ENCODE measurements around the gene KNSTRN.

The KNSTRN gene

GRCh38 chr15:40344631-40345120 lies 37.8 kb upstream of the KNSTRN start:
- Histone ChIP-seq H3K27ac (ENCODE audit: low read length) (no peak overlapping the region), H2AFZ (ENCODE audit: low read depth, low read length) (0 out of 2 replicates have a peak overlapping the region, but pooled peaks have one; percentile 21), H3K79me2 (ENCODE audit: insufficient read depth, low read length) (no peaks in the 10 kb centered on the region), H3K9me3 (ENCODE audit: insufficient read depth, low read length, severe bottlenecking) (no peaks in the 10 kb centered on the region), H3K4me2 (ENCODE audit: insufficient read depth, low read length) (no peak overlapping the region), H3K4me3 (ENCODE audit: low read depth in 1 of 2, low read length in 2 of 2) (no peak overlapping the region), H3K4me1 (ENCODE audit: insufficient read depth, low read length) (peaks cover 3% of the 10 kb centered on the region; the same call in 1 of the 2 replicates), H3K27me3 (ENCODE audit: insufficient read depth, low read length, poor library complexity) (no peaks in the 10 kb centered on the region), H4K20me1 (ENCODE audit: insufficient read depth, low read length) (no peaks in the 10 kb centered on the region), H3K9ac (ENCODE audit: low read depth, low read length) (no peak overlapping the region), H3K36me3 (ENCODE audit: insufficient read depth, low read length) (no peaks in the 10 kb centered on the region)
- TF ChIP-seq EZH2 (IDR thresholded peaks at IDR 0.05; ENCODE audit: borderline replicate concordance, low read depth, low read length, severe bottlenecking): no peak
- peak; percentile 87 for TF ChIP-seq CTCF (IDR thresholded peaks at IDR 0.05; ENCODE audit: borderline replicate concordance, extremely low read depth, low read length, poor library complexity, severe bottlenecking)
- peak; percentile 89 for ATAC-seq (ENCODE audit: insufficient read depth, low read depth)
- peak; percentile 72 for DNase-seq

GRCh38 chr15:40345225-40345866 lies 37.2 kb upstream of the KNSTRN start:
- Histone ChIP-seq H3K4me3 (ENCODE audit: low read depth in 1 of 2, low read length in 2 of 2) (no peak overlapping the region), H3K36me3 (ENCODE audit: insufficient read depth, low read length) (no peaks in the 10 kb centered on the region), H3K79me2 (ENCODE audit: insufficient read depth, low read length) (no peaks in the 10 kb centered on the region), H3K9ac (ENCODE audit: low read depth, low read length) (no peak overlapping the region), H3K9me3 (ENCODE audit: insufficient read depth, low read length, severe bottlenecking) (no peaks in the 10 kb centered on the region), H3K27ac (ENCODE audit: low read length) (no peak overlapping the region), H3K4me2 (ENCODE audit: insufficient read depth, low read length) (no peak overlapping the region), H2AFZ (ENCODE audit: low read depth, low read length) (no peak overlapping the region; the same call in 1 of the 2 replicates), H4K20me1 (ENCODE audit: insufficient read depth, low read length) (no peaks in the 10 kb centered on the region), H3K27me3 (ENCODE audit: insufficient read depth, low read length, poor library complexity) (no peaks in the 10 kb centered on the region), H3K4me1 (ENCODE audit: insufficient read depth, low read length) (peaks cover 3% of the 10 kb centered on the region; the same call in 1 of the 2 replicates)
- no peak for TF ChIP-seq CTCF (IDR thresholded peaks at IDR 0.05; ENCODE audit: borderline replicate concordance, extremely low read depth, low read length, poor library complexity, severe bottlenecking)
- TF ChIP-seq EZH2 (IDR thresholded peaks at IDR 0.05; ENCODE audit: borderline replicate concordance, low read depth, low read length, severe bottlenecking): no peak
- ATAC-seq (ENCODE audit: insufficient read depth, low read depth) (no peak), DNase-seq (no peak)

GRCh38 chr15:40345867-40346578 lies 36.5 kb upstream of the KNSTRN start:
- no peaks in the 10 kb centered on the region for H4K20me1 ChIP-seq (ENCODE audit: insufficient read depth, low read length)
- DNase-seq: no peak
- no peaks in the 10 kb centered on the region for H3K36me3 ChIP-seq (ENCODE audit: insufficient read depth, low read length)
- no peak overlapping the region for H3K4me3 ChIP-seq (ENCODE audit: low read depth in 1 of 2, low read length in 2 of 2)
- no peaks in the 10 kb centered on the region for H3K79me2 ChIP-seq (ENCODE audit: insufficient read depth, low read length)
- peaks cover 3% of the 10 kb centered on the region; the same call in 1 of the 2 replicates for H3K4me1 ChIP-seq (ENCODE audit: insufficient read depth, low read length)
- no peaks in the 10 kb centered on the region for H3K27me3 ChIP-seq (ENCODE audit: insufficient read depth, low read length, poor library complexity)
- H2AFZ ChIP-seq (ENCODE audit: low read depth, low read length): no peak overlapping the region
- H3K4me2 ChIP-seq (ENCODE audit: insufficient read depth, low read length): no peak overlapping the region
- TF ChIP-seq EZH2 (IDR thresholded peaks at IDR 0.05; ENCODE audit: borderline replicate concordance, low read depth, low read length, severe bottlenecking): no peak
- no peak for TF ChIP-seq CTCF (IDR thresholded peaks at IDR 0.05; ENCODE audit: borderline replicate concordance, extremely low read depth, low read length, poor library complexity, severe bottlenecking)
- no peaks in the 10 kb centered on the region for H3K9me3 ChIP-seq (ENCODE audit: insufficient read depth, low read length, severe bottlenecking)
- ATAC-seq (ENCODE audit: insufficient read depth, low read depth): no peak
- no peak overlapping the region for H3K9ac ChIP-seq (ENCODE audit: low read depth, low read length)
- H3K27ac ChIP-seq (ENCODE audit: low read length): no peak overlapping the region

Data from DND-41 (cell line).